GM12873 (cell line): Measurements from ENCODE around the gene ANKLE1.

Experiments
- CTCF ChIP-seq: IDR thresholded peaks from 2 replicates; pipeline ENCODE4 v1.5.1; 2012; ENCODE audit warnings: low read depth, mild to moderate bottlenecking, moderate library complexity, low read length, control low read depth; ENCODE audit not compliant: insufficient read depth; ENCODE audit errors: missing control alignments

Gene ANKLE1

GRCh38 chr19:17255150-17255621 lies 26.5 kb upstream of the ANKLE1 start:
- TF ChIP-seq CTCF: no peak

GRCh38 chr19:17256130-17256529 lies 25.6 kb upstream of the ANKLE1 start:
- TF ChIP-seq CTCF: no peak

DNA sequence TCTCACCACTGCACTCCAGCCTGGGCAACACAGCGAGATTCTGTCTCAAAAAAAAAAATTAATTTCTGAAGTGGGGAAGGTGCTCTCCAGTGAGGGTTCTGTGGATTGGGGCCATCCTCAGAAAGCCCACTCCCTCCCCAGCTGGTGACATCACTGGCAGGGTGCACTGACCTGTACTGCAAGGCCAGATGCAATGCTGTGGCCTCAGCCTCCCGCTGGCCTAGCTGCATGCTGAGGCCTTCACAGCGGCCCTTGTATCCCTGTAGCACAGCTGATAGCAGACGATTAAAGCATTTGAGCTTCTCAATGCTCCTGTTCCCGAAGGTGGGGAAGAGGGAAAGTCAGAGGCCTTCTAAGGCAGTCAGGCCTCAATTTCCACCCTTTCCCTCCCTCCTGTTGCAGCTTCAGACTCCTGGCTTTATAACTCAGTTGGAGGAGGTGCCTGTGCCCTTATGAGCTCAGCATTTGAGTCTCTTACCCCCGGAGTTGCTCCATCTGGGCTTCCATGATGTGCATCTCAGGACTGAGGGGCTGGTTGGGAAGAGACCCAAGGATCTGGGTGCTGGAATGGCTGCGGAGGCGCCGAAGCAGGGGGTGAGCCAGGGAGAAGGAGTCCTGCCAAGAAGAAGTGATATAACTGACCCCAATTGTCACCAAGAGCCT lies 22.5 kb upstream of the ANKLE1 start:
- no peak for TF ChIP-seq CTCF

DNA sequence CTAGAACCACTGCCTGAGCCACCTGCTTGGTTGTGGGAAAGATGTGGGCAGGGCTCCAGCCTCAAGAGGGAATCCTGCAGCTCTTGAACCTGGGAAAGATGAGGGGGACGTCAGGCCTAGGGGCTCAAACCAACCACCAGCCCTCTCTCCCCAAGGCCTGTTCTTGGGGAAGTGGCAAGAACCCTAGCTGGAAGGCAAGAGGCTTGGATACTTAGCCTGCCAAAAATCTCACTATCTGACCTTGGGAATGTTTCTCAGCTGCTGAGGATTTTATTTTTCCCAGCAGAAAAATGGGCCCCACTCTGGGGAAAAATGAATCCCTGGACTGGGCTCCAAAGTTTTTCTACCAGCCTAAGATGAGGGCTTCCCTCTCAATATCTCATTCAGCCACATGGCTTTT lies 21.8 kb upstream of the ANKLE1 start:
- no peak for TF ChIP-seq CTCF

GRCh38 chr19:17260842-17261325 lies 20.8 kb upstream of the ANKLE1 start:
- TF ChIP-seq CTCF: peak; percentile 99

- TF ChIP-seq CTCF: no peak
These were observed 19.1 kb upstream of the ANKLE1 start for GRCh38 chr19:17262557-17262956.

- TF ChIP-seq CTCF: no peak
These were observed 17.7 kb upstream of the ANKLE1 start for GRCh38 chr19:17263712-17264640.
